ENCODE data around the gene MDFIC2.
"Not testable (repeated sequence)": the region's sequence is repeated elsewhere in the genome, so short reads cannot be mapped to it uniquely, and the experiment has no call there.

The MDFIC2 gene

GRCh38 chr3:70242297-70242882, 70.0 kb downstream of the MDFIC2 start:
- no peaks in the 10 kb centered on the region for H3K36me3 Mint-ChIP-seq

GRCh38 chr3:70233812-70234211, 78.6 kb downstream of the MDFIC2 start:
- Mint-ChIP-seq H3K36me3 (no peaks in the 10 kb centered on the region), H3K4me3 (no peak overlapping the region), H3K9me3 (ENCODE audit: low read depth) (peaks cover 3% of the 10 kb centered on the region), H3K27ac (no peak overlapping the region), H3K4me1 (ENCODE audit: low read depth) (no peaks in the 10 kb centered on the region), H3K27me3 (peaks cover 2% of the 10 kb centered on the region)

More at GRCh38 chr3:70242297-70242882, 70.0 kb downstream of the MDFIC2 start:
- Mint-ChIP-seq H3K9me3 (ENCODE audit: low read depth) (peaks cover 4% of the 10 kb centered on the region), H3K4me1 (ENCODE audit: low read depth) (no peaks in the 10 kb centered on the region), H3K27me3 (peaks cover 4% of the 10 kb centered on the region), H3K27ac (no peak overlapping the region), H3K4me3 (no peak overlapping the region)

- Mint-ChIP-seq H3K36me3 (no peaks in the 10 kb centered on the region), H3K4me3 (no peak overlapping the region), H3K4me1 (ENCODE audit: low read depth) (no peaks in the 10 kb centered on the region), H3K27ac (no peak overlapping the region), H3K9me3 (ENCODE audit: low read depth) (peaks cover 5% of the 10 kb centered on the region), H3K27me3 (peaks cover 2% of the 10 kb centered on the region)
These were observed 79.3 kb downstream of the MDFIC2 start for GRCh38 chr3:70233112-70233511.

GRCh38 chr3:70231266-70231701, 81.2 kb downstream of the MDFIC2 start:
- H3K27ac Mint-ChIP-seq: no peak overlapping the region
- H3K4me1 Mint-ChIP-seq (ENCODE audit: low read depth): no peaks in the 10 kb centered on the region
- peaks cover 5% of the 10 kb centered on the region for H3K9me3 Mint-ChIP-seq (ENCODE audit: low read depth)
- peaks cover 2% of the 10 kb centered on the region for H3K27me3 Mint-ChIP-seq
- H3K4me3 Mint-ChIP-seq: no peak overlapping the region
- H3K36me3 Mint-ChIP-seq: no peaks in the 10 kb centered on the region

GRCh38 chr3:70227437-70227836, 85.0 kb downstream of the MDFIC2 start:
- peaks cover 2% of the 10 kb centered on the region for H3K27me3 Mint-ChIP-seq
- peaks cover 9% of the 10 kb centered on the region for H3K9me3 Mint-ChIP-seq (ENCODE audit: low read depth)
- no peak overlapping the region for H3K4me3 Mint-ChIP-seq
- H3K36me3 Mint-ChIP-seq: no peaks in the 10 kb centered on the region
- H3K27ac Mint-ChIP-seq: no peak overlapping the region
- no peaks in the 10 kb centered on the region for H3K4me1 Mint-ChIP-seq (ENCODE audit: low read depth)

- no peaks in the 10 kb centered on the region for H3K4me1 Mint-ChIP-seq (ENCODE audit: low read depth)
- H3K4me3 Mint-ChIP-seq: no peak overlapping the region
- H3K9me3 Mint-ChIP-seq (ENCODE audit: low read depth): peaks cover 9% of the 10 kb centered on the region
- H3K27me3 Mint-ChIP-seq: peaks cover 2% of the 10 kb centered on the region
- H3K36me3 Mint-ChIP-seq: no peaks in the 10 kb centered on the region
- no peak overlapping the region for H3K27ac Mint-ChIP-seq
These were observed 87.3 kb downstream of the MDFIC2 start for GRCh38 chr3:70225146-70225545.

- no peak overlapping the region for H3K4me3 Mint-ChIP-seq
- H3K4me1 Mint-ChIP-seq (ENCODE audit: low read depth): no peaks in the 10 kb centered on the region
- H3K36me3 Mint-ChIP-seq: no peaks in the 10 kb centered on the region
- H3K27me3 Mint-ChIP-seq: peaks cover 2% of the 10 kb centered on the region
- peaks cover 9% of the 10 kb centered on the region for H3K9me3 Mint-ChIP-seq (ENCODE audit: low read depth)
- no peak overlapping the region for H3K27ac Mint-ChIP-seq
These were observed 88.1 kb downstream of the MDFIC2 start for GRCh38 chr3:70224337-70224736.

- Mint-ChIP-seq H3K4me1 (ENCODE audit: low read depth) (no peaks in the 10 kb centered on the region), H3K27ac (no peak overlapping the region), H3K27me3 (peaks cover 4% of the 10 kb centered on the region), H3K4me3 (no peak overlapping the region), H3K9me3 (ENCODE audit: low read depth) (no peaks in the 10 kb centered on the region), H3K36me3 (no peaks in the 10 kb centered on the region)
These were observed 94.0 kb downstream of the MDFIC2 start for GRCh38 chr3:70218471-70218870.

- H3K27ac Mint-ChIP-seq; H3K27me3 Mint-ChIP-seq; H3K4me3 Mint-ChIP-seq; H3K4me1 Mint-ChIP-seq (ENCODE audit: low read depth); H3K9me3 Mint-ChIP-seq (ENCODE audit: low read depth); H3K36me3 Mint-ChIP-seq: not testable (repeated sequence)
These were observed 101.2 kb downstream of the MDFIC2 start for GRCh38 chr3:70211274-70211673.

GRCh38 chr3:70201975-70202374, 110.5 kb downstream of the MDFIC2 start:
- no peak overlapping the region for H3K27ac Mint-ChIP-seq
- no peak overlapping the region for H3K4me3 Mint-ChIP-seq
- peaks cover 15% of the 10 kb centered on the region for H3K27me3 Mint-ChIP-seq
- no peaks in the 10 kb centered on the region for H3K4me1 Mint-ChIP-seq (ENCODE audit: low read depth)
- H3K36me3 Mint-ChIP-seq: no peaks in the 10 kb centered on the region
- no peaks in the 10 kb centered on the region for H3K9me3 Mint-ChIP-seq (ENCODE audit: low read depth)

GRCh38 chr3:70189884-70190473, 122.5 kb downstream of the MDFIC2 start:
- Mint-ChIP-seq H3K27me3 (no peaks in the 10 kb centered on the region), H3K9me3 (ENCODE audit: low read depth) (no peaks in the 10 kb centered on the region), H3K36me3 (no peaks in the 10 kb centered on the region)

GRCh38 chr3:70186221-70186620, 126.2 kb downstream of the MDFIC2 start:
- Mint-ChIP-seq H3K9me3 (ENCODE audit: low read depth) (no peaks in the 10 kb centered on the region), H3K36me3 (no peaks in the 10 kb centered on the region), H3K27ac (no peak overlapping the region), H3K4me1 (ENCODE audit: low read depth) (no peaks in the 10 kb centered on the region), H3K4me3 (no peak overlapping the region), H3K27me3 (peaks cover 4% of the 10 kb centered on the region)

More at GRCh38 chr3:70189884-70190473, 122.5 kb downstream of the MDFIC2 start:
- no peak overlapping the region for H3K4me3 Mint-ChIP-seq
- no peak overlapping the region for H3K27ac Mint-ChIP-seq
- H3K4me1 Mint-ChIP-seq (ENCODE audit: low read depth): no peaks in the 10 kb centered on the region

- no peaks in the 10 kb centered on the region for H3K36me3 Mint-ChIP-seq
- H3K9me3 Mint-ChIP-seq (ENCODE audit: low read depth): no peaks in the 10 kb centered on the region
- H3K27me3 Mint-ChIP-seq: peaks cover 4% of the 10 kb centered on the region
- H3K4me1 Mint-ChIP-seq (ENCODE audit: low read depth): no peaks in the 10 kb centered on the region
- no peak overlapping the region for H3K27ac Mint-ChIP-seq
- no peak overlapping the region for H3K4me3 Mint-ChIP-seq
These were observed 126.8 kb downstream of the MDFIC2 start for GRCh38 chr3:70185661-70186060.

- no peak overlapping the region for H3K27ac Mint-ChIP-seq
These were observed 128.5 kb downstream of the MDFIC2 start for GRCh38 chr3:70183781-70184504.

GRCh38 chr3:70182166-70182565, 130.3 kb downstream of the MDFIC2 start:
- H3K36me3 Mint-ChIP-seq: no peaks in the 10 kb centered on the region
- peaks cover 8% of the 10 kb centered on the region for H3K27me3 Mint-ChIP-seq
- no peak overlapping the region for H3K27ac Mint-ChIP-seq
- no peaks in the 10 kb centered on the region for H3K4me1 Mint-ChIP-seq (ENCODE audit: low read depth)
- no peak overlapping the region for H3K4me3 Mint-ChIP-seq
- H3K9me3 Mint-ChIP-seq (ENCODE audit: low read depth): no peaks in the 10 kb centered on the region

More at GRCh38 chr3:70183781-70184504, 128.5 kb downstream of the MDFIC2 start:
- no peaks in the 10 kb centered on the region for H3K36me3 Mint-ChIP-seq
- no peak overlapping the region for H3K4me3 Mint-ChIP-seq
- peaks cover 4% of the 10 kb centered on the region for H3K27me3 Mint-ChIP-seq
- no peaks in the 10 kb centered on the region for H3K9me3 Mint-ChIP-seq (ENCODE audit: low read depth)
- no peaks in the 10 kb centered on the region for H3K4me1 Mint-ChIP-seq (ENCODE audit: low read depth)
